ENCODE results near the gene ZNF521. TPM values are rescaled to one million over a fixed set of nuclear protein-coding genes. Genes with fewer than 3 reads are reported as not detected.

The ZNF521 gene
- total and polyA plus RNA-seq, 2 experiments from 2014 or later: 3.1 to 9.2 TPM

GRCh38 chr18:25123438-25124232 is 228.3 kb downstream of the ZNF521 start:
- Histone ChIP-seq H4K20me1 (replicated peaks; ENCODE audit: insufficient read depth) (no peaks in the 10 kb centered on the region; the same call in 1 of the 2 replicates), H3K27ac (ENCODE audit: low read depth) (no peak overlapping the region), H3K4me2 (no peak overlapping the region), H3F3A (replicated peaks; ENCODE audit: low read depth) (no peaks in the 10 kb centered on the region), H3K36me3 (ENCODE audit: insufficient read depth) (no peaks in the 10 kb centered on the region), H2AFZ (no peak overlapping the region), H3K27me3 (ENCODE audit: insufficient read depth) (no peaks in the 10 kb centered on the region), H3K9me2 (ENCODE audit: insufficient read depth) (no peaks in the 10 kb centered on the region), H3K4me1 (ENCODE audit: insufficient read depth) (no peaks in the 10 kb centered on the region; the same call in 1 of the 2 replicates), H3K4me3 (no peak overlapping the region), H3K79me2 (replicated peaks; ENCODE audit: insufficient read depth) (no peaks in the 10 kb centered on the region)
- Mint-ChIP-seq H3K36me3 (ENCODE audit: low read depth) (peaks cover 18% of the 10 kb centered on the region), H3K4me3 (no peak overlapping the region), H3K9me3 (peaks cover 9% of the 10 kb centered on the region; the same call in 2 of the 3 replicates), H3K27me3 (ENCODE audit: insufficient read depth, low read depth, poor library complexity) (peaks cover 2% of the 10 kb centered on the region), H3K27ac (peak overlapping the region; percentile 25), H3K4me1 (peaks cover 16% of the 10 kb centered on the region)
- ATAC-seq (no peak), DNase-seq (ENCODE audit: low spot score) (no peak)
- no peak for TF ChIP-seq POLR2AphosphoS5 (IDR thresholded peaks at IDR 0.05; ENCODE audit: low read depth)
- TF ChIP-seq STAT1 (IDR thresholded peaks at IDR 0.05; ENCODE audit: unreplicated experiment): no peak
- no peak for TF ChIP-seq NANOG (IDR thresholded peaks at IDR 0.05; ENCODE audit: borderline replicate concordance)
- TF ChIP-seq ZNF331 (CRISPR knock-in tag; IDR thresholded peaks at IDR 0.05; ENCODE audit: low read depth): no peak
- no peak for TF ChIP-seq CREB1 (CRISPR knock-in tag; IDR thresholded peaks at IDR 0.05; ENCODE audit: low read depth)
- TF ChIP-seq EZH2 (IDR thresholded peaks at IDR 0.05; ENCODE audit: low read depth, unreplicated experiment): no peak
- TF ChIP-seq REST (IDR thresholded peaks at IDR 0.05; ENCODE audit: unreplicated experiment): no peak
- no peak for TF ChIP-seq EZH2phosphoT487 (IDR thresholded peaks at IDR 0.05; ENCODE audit: unreplicated experiment)
- TF ChIP-seq ZNF462 (CRISPR knock-in tag; IDR thresholded peaks at IDR 0.05): no peak
- no peak for TF ChIP-seq ETS1 (IDR thresholded peaks at IDR 0.05)
- TF ChIP-seq ZNF114 (CRISPR knock-in tag; IDR thresholded peaks at IDR 0.05): no peak
- no peak for TF ChIP-seq JUNB (IDR thresholded peaks at IDR 0.05; ENCODE audit: unreplicated experiment)
- TF ChIP-seq CTCF (conservative IDR thresholded peaks at IDR 0.05; ENCODE audit: low read depth in 2 of 2): no peak

Data from GM23338 (cell line).